ENCODE results near the gene FURIN. TPM values are rescaled to one million over a fixed set of nuclear protein-coding genes. Genes with fewer than 3 reads are reported as not detected.

The FURIN gene
- total and polyA plus RNA-seq, 2 experiments from 2014 or later: 67.9 to 98.9 TPM

DNA sequence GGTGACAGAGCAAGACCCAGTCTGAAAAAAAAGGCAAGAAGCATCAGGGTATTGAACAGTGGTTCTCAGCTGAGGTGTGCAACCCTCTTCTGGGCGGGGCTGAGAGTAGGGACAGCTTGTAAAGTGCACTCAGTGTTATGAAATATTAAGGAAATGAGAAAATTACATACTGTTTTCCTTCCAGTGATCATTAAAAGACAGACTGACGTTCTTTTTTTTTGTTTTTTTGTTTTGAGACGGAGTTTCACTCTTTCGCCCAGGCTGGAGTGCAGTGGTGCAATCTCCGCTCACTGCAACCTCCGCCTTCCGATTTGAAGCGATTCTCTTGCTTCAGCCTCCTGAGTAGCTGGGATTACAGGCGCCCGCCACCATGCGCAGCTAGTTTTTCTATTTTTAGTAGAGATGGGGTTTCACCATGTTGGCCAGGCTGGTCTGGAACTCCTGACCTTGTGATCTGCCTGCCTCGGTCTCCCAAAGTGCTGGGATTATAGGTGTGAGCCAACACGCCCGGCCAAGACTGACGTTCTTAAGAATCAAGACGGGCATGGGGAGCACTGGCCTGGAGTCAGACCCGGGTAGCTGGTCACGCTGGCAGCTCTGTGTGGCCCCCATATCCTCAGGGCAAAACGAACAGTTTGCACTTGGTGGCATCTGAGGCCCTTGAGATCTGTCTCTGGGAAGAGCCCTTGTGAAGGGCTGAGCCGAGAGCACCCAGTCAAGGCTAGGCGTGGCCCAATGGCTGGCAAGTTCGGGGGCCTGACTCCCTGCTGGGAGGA lies 46.1 kb downstream of the FURIN start:
- no peaks in the 10 kb centered on the region for H3K27me3 ChIP-seq
- H3K9me3 ChIP-seq (ENCODE audit: low read depth): no peaks in the 10 kb centered on the region
- H3K4me2 ChIP-seq: no peak overlapping the region
- 95% methylated on average over 22 of the region's 22 CpGs for WGBS (ENCODE audit: low lambda C conversion rate, missing lambda C conversion rate)
- H4K20me1 ChIP-seq (ENCODE audit: insufficient read depth, poor library complexity, severe bottlenecking): no peaks in the 10 kb centered on the region
- no peak overlapping the region for H3K27ac ChIP-seq
- DNase-seq (ENCODE audit: low spot score): no peak
- no peaks in the 10 kb centered on the region for H3K9me2 ChIP-seq (replicated peaks; ENCODE audit: insufficient read depth)
- H3K79me2 ChIP-seq: no peaks in the 10 kb centered on the region
- H2AFZ ChIP-seq: no peak overlapping the region
- TF ChIP-seq, protein P1, sequence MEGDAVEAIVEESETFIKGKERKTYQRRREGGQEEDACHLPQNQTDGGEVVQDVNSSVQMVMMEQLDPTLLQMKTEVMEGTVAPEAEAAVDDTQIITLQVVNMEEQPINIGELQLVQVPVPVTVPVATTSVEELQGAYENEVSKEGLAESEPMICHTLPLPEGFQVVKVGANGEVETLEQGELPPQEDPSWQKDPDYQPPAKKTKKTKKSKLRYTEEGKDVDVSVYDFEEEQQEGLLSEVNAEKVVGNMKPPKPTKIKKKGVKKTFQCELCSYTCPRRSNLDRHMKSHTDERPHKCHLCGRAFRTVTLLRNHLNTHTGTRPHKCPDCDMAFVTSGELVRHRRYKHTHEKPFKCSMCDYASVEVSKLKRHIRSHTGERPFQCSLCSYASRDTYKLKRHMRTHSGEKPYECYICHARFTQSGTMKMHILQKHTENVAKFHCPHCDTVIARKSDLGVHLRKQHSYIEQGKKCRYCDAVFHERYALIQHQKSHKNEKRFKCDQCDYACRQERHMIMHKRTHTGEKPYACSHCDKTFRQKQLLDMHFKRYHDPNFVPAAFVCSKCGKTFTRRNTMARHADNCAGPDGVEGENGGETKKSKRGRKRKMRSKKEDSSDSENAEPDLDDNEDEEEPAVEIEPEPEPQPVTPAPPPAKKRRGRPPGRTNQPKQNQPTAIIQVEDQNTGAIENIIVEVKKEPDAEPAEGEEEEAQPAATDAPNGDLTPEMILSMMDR (IDR thresholded peaks at IDR 0.05; ENCODE audit: poor library complexity): no peak
- TF ChIP-seq EZH2 (IDR thresholded peaks at IDR 0.05; ENCODE audit: borderline replicate concordance) (no peak), EZH2phosphoT487 (IDR thresholded peaks at IDR 0.05; ENCODE audit: low read depth, severe bottlenecking, unreplicated experiment) (no peak)
- no peak overlapping the region for H3K4me3 ChIP-seq
- no peaks in the 10 kb centered on the region for H3K36me3 ChIP-seq (replicated peaks; ENCODE audit: insufficient read depth, low read depth)
- no peaks in the 10 kb centered on the region for H3K4me1 ChIP-seq (ENCODE audit: insufficient read depth)

DNA sequence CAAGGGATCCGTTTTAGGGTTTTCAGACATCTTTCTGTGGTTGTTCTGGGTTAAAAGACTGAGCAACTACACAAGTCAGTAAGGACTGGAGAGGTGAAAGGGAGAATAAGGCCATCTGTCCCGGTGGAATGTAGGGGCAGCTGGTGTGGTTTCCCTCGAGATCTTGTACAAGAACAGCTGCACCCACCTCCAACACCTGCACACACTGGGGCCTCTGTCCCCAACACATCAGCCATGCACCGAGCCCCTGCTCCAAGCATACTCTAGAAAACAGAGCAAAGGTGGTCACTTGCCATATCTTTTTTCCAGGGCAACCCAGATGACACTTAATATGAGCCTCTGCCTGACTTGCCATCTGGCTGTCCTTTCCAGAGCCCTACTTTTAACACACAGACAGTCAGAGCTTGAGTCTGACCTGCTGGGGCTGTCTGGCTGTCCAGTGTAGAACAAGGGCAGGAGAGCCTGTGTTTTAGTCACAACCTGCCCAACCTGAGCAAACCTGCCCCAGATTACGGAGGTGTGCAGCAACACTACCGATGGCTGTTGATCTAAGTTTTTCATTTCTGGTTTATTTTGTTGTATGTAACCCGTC lies 46.9 kb downstream of the FURIN start:
- Histone ChIP-seq H3K27me3 (no peaks in the 10 kb centered on the region), H3K9me3 (ENCODE audit: low read depth) (no peaks in the 10 kb centered on the region), H3K36me3 (replicated peaks; ENCODE audit: insufficient read depth, low read depth) (no peaks in the 10 kb centered on the region), H3K27ac (no peak overlapping the region), H3K4me3 (no peak overlapping the region), H3K4me1 (ENCODE audit: insufficient read depth) (no peaks in the 10 kb centered on the region), H3K4me2 (no peak overlapping the region), H3K79me2 (no peaks in the 10 kb centered on the region), H4K20me1 (ENCODE audit: insufficient read depth, poor library complexity, severe bottlenecking) (no peaks in the 10 kb centered on the region), H3K9me2 (replicated peaks; ENCODE audit: insufficient read depth) (no peaks in the 10 kb centered on the region), H2AFZ (no peak overlapping the region)
- TF ChIP-seq EZH2phosphoT487 (IDR thresholded peaks at IDR 0.05; ENCODE audit: low read depth, severe bottlenecking, unreplicated experiment) (no peak), EZH2 (IDR thresholded peaks at IDR 0.05; ENCODE audit: borderline replicate concordance) (no peak)
- TF ChIP-seq, protein P1 (IDR thresholded peaks at IDR 0.05; ENCODE audit: poor library complexity): no peak
- no peak for DNase-seq (ENCODE audit: low spot score)
- WGBS (ENCODE audit: low lambda C conversion rate, missing lambda C conversion rate): 95% methylated on average over 7 of the region's 7 CpGs

DNA sequence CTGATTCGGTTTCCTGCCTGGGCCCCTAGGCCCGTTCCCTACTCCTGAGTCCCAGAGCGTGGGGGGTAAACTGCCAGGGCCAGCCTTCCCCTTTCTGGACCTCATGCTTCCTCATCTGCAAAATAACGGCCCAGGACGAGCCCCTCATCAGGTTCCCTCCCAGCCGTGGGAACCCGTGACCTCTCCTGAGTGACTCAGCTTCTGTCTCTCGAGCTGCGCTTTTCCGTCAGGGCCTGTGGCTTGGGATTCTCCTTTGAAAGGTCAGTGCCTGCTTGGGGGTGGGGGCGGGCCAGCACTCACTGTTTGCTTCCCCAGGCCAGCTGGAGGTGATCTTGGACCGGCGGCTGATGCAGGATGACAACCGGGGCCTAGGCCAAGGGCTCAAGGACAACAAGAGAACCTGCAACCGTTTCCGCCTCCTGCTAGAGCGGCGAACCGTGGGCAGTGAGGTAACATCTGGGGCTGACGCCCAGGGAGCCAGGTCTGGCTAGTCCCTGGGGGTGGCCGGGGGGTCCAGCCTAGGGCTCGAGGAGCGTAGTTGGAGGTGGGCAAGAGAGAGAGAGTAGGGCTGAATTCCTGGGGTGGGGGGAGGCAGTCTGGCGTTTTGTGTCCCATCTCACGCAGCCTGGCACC lies 47.5 kb downstream of the FURIN start:
- Histone ChIP-seq H3K4me1 (ENCODE audit: insufficient read depth) (no peaks in the 10 kb centered on the region), H3K27ac (no peak overlapping the region), H3K9me3 (ENCODE audit: low read depth) (no peaks in the 10 kb centered on the region), H3K4me3 (no peak overlapping the region), H2AFZ (no peak overlapping the region), H4K20me1 (ENCODE audit: insufficient read depth, poor library complexity, severe bottlenecking) (no peaks in the 10 kb centered on the region), H3K9me2 (replicated peaks; ENCODE audit: insufficient read depth) (no peaks in the 10 kb centered on the region), H3K4me2 (no peak overlapping the region), H3K36me3 (replicated peaks; ENCODE audit: insufficient read depth, low read depth) (no peaks in the 10 kb centered on the region), H3K27me3 (no peaks in the 10 kb centered on the region), H3K79me2 (no peaks in the 10 kb centered on the region)
- 86% methylated on average over 25 of the region's 25 CpGs for WGBS (ENCODE audit: low lambda C conversion rate, missing lambda C conversion rate)
- no peak for DNase-seq (ENCODE audit: low spot score)
- TF ChIP-seq EZH2 (IDR thresholded peaks at IDR 0.05; ENCODE audit: borderline replicate concordance) (no peak), EZH2phosphoT487 (IDR thresholded peaks at IDR 0.05; ENCODE audit: low read depth, severe bottlenecking, unreplicated experiment) (no peak)
- TF ChIP-seq, protein P1 (IDR thresholded peaks at IDR 0.05; ENCODE audit: poor library complexity): no peak
